ENCODE data around the gene PRDM15.

Gene PRDM15

DNA sequence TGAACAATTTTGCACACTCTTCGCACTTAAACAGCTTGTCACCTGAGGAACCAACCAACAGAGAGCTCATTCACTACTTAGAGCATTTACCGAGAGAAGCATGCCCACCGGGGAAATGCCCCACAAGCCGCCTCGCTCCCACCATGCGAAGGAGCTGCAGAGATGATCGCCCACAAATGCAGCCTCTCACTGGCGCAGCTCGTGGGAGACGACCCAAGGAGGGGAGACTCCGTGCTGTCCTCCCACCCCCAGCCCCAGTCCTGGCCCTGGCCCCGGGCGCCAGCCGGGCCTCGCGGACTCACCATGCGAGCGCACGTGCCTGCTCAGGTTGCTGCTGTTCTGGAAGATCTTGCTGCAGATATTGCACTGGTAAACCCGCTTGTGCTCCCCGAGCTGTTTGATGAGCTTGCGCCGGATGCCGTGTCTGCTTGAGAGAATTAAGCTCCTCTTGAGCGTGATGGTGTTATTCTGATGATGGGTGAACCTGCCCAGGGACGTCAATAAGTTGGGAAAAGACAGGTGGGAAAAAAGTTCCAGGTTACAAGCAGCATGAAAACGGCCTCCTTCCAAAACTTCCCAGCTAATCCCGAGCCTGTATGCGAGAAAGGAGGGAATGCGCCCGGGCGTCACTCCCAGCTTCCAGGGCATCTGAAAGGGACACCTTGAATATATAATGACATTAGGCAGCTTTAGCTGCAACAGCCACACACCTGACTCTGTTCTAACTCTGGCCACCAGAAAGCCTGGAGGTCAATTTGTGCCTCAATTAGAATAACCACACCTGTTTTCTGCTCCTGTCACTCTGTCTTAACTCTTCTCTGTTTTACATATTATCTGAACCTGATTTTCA is 42.8 kb downstream of the PRDM15 start:
- DNase-seq = no peak

- DNase-seq = no peak
These were observed 43.4 kb downstream of the PRDM15 start for GRCh38 chr21:41835711-41836154.

- no peak for DNase-seq
These were observed 44.0 kb downstream of the PRDM15 start for GRCh38 chr21:41834926-41835663.

DNA sequence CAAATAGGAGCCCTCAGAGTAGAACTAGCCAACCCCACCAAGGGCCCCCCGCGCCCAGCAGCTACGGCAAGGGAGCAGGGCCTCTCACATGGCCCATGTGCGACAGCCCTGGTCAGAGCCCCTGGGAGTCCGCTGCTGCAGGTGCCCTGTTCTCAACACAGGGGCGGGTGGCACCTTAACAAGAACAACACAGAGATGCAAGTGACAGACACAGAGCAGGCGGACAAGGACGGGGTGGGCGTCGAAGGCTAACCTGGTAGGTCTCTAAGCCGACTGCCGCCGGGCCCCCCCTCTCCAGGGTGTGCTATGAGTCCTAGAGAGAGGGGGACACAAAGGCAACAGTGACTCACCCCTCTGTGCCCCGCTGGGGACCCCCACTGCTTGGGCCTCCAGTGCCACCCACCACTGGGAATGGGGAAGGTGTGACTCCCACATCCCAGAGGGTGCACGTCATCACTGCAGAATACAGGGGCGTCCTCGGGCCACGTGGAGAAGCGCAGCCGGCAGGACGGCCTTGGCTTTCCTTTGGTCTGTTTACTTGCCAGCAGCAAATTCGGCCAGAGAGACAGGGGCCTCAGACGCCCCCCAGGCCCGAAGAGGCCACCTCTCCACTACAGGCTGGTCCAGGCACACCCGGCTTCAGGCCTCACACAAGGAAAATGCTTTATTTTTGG is 44.8 kb downstream of the PRDM15 start:
- no peak for DNase-seq

GRCh38 chr21:41833497-41834115 is 45.5 kb downstream of the PRDM15 start:
- no peak for DNase-seq

- no peak for DNase-seq
These were observed 46.3 kb downstream of the PRDM15 start for GRCh38 chr21:41832596-41833496.

- DNase-seq = no peak
These were observed 47.1 kb downstream of the PRDM15 start for GRCh38 chr21:41831866-41832595.

- no peak for DNase-seq
These were observed 47.7 kb downstream of the PRDM15 start for GRCh38 chr21:41831453-41831831.

GRCh38 chr21:41830764-41831452 is 48.2 kb downstream of the PRDM15 start:
- no peak for DNase-seq

DNA sequence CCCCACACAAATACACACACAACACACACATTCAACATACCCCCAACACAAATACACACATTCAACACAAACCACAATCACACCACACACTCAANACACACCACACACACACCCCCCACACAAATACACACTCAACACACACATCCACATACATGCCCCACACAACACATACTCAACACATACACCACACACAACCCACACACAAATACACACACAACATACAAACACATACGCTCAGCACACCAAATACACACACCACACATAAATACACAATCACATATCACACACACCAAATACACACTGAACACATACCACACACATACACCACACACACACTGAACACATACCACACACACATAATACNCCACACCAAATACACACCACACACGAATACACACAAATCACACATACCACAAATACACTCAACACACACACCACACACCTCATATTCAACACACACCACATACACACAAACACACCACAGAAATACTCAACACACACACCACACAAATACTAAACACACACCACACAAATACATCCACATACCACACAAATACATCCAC is 48.9 kb downstream of the PRDM15 start:
- DNase-seq = no peak

DNA sequence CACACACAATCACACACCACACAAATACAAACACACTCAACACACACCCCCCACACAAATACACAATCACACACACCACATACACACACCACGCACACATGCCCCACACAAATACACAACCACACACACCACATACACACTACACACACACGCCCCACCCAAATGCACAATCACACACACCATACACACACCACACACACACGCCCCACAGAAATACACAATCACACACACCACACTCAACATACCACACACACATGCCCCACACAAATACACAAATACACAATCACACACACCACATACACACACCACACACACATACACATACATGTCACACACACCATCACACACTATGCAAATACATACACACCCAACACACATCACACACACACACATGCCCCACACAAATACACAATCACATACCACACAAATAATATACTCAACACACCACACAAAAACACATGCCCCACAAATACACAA is 50.2 kb downstream of the PRDM15 start:
- DNase-seq = no peak

GRCh38 chr21:41827951-41828883 is 50.9 kb downstream of the PRDM15 start:
- DNase-seq = no peak

DNA sequence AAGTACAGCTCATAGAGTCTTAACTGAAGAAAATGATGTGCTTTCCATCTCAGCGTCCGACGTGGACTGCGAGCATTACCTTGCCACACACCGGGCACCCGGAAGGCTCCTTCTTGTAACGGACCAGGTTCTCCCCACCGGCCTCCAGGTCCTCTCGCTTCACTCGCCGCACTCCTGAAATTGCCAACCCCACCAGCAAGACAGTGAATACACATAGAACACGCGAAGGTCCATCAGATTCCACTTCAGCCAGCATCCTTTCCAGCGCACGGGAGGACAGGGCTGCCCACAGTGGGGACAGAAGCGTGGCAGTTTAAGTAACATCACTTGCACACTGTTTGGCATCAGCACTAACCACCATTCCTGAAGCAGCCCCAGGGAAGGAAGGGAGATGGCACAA is 53.3 kb downstream of the PRDM15 start:
- DNase-seq = no peak

- DNase-seq = no peak
These were observed 53.9 kb downstream of the PRDM15 start for GRCh38 chr21:41825216-41825615.

GRCh38 chr21:41824466-41825207 is 54.5 kb downstream of the PRDM15 start:
- DNase-seq = no peak

GRCh38 chr21:41823906-41824305 is 55.2 kb downstream of the PRDM15 start:
- no peak for DNase-seq

DNA sequence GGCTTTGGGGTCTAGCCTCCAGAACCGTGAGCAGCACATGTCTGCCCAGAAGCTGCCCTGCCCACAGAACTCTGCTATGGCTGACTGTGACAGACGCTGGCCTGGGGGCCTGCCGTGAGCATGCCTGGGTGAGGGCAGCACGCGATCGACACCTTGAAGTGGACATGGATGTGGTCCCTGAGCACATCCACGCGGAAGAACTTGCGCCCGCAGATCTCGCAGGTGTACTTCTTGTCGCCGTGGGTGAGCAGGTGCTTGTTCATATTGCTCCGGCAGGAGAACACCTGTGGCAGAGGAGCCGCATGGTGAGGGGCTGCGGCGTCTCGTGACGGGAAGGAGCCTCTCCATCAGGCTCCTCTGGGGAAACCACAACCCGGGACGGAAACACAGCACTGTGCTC is 56.0 kb downstream of the PRDM15 start:
- DNase-seq = no peak

GRCh38 chr21:41821756-41822431 is 57.2 kb downstream of the PRDM15 start:
- DNase-seq = no peak
